Stimulated activated CD8-positive, alpha-beta memory T cell treated with anti-CD3 and anti-CD28 coated beads, Interleukin-4, amount 100 ng/mL, for 24 hours (primary cell): ENCODE measurements around the gene LILRA5.
"Not testable (repeated sequence)": the region's sequence is repeated elsewhere in the genome, so short reads cannot be mapped to it uniquely, and the experiment has no call there.

ENCODE experiments used
- DNase-seq: peaks from one replicate; pipeline ENCODE4 v3.0.0-alpha.2; 2020; ENCODE audit warnings: low read depth

Gene LILRA5

GRCh38 chr19:54333586-54334298 lies 20.8 kb upstream of the LILRA5 start:
- no peak for DNase-seq

- no peak for DNase-seq
Measured at GRCh38 chr19:54332149-54332548, 19.2 kb upstream of the LILRA5 start.

GRCh38 chr19:54331626-54332025 lies 18.7 kb upstream of the LILRA5 start:
- DNase-seq: no peak

- DNase-seq: no peak
Measured at GRCh38 chr19:54329476-54330165, 16.7 kb upstream of the LILRA5 start.

GRCh38 chr19:54328781-54329180 lies 15.8 kb upstream of the LILRA5 start:
- DNase-seq: not testable (repeated sequence)

GRCh38 chr19:54325631-54326030 lies 12.7 kb upstream of the LILRA5 start:
- DNase-seq: no peak

GRCh38 chr19:54325194-54325621 lies 12.2 kb upstream of the LILRA5 start:
- DNase-seq: no peak

GRCh38 chr19:54324071-54324470 lies 11.1 kb upstream of the LILRA5 start:
- DNase-seq: no peak

- not testable (repeated sequence) for DNase-seq
Measured at GRCh38 chr19:54322934-54323333, 10.0 kb upstream of the LILRA5 start.

- not testable (repeated sequence) for DNase-seq
Measured at GRCh38 chr19:54322295-54322694, 9.3 kb upstream of the LILRA5 start.

GRCh38 chr19:54319892-54320670 lies 7.1 kb upstream of the LILRA5 start:
- no peak for DNase-seq

GRCh38 chr19:54319049-54319448 lies 6.1 kb upstream of the LILRA5 start:
- no peak for DNase-seq

- DNase-seq: no peak
Measured at GRCh38 chr19:54317965-54318240, 4.9 kb upstream of the LILRA5 start.

GRCh38 chr19:54317108-54317964 lies 4.4 kb upstream of the LILRA5 start:
- no peak for DNase-seq

- DNase-seq: no peak
Measured at GRCh38 chr19:54316746-54317107, 3.8 kb upstream of the LILRA5 start.

- DNase-seq: no peak
Measured at GRCh38 chr19:54315956-54316355, 3.0 kb upstream of the LILRA5 start.

- no peak for DNase-seq
Measured at GRCh38 chr19:54312011-54312410, 955 bp downstream of the LILRA5 start.

GRCh38 chr19:54311486-54311885 lies 1.5 kb downstream of the LILRA5 start:
- no peak for DNase-seq

- no peak for DNase-seq
Measured at GRCh38 chr19:54310543-54310942, 2.4 kb downstream of the LILRA5 start.

- no peak for DNase-seq
Measured at GRCh38 chr19:54309811-54310210, 3.2 kb downstream of the LILRA5 start.

GRCh38 chr19:54307389-54308020 lies 5.5 kb downstream of the LILRA5 start:
- DNase-seq: no peak

GRCh38 chr19:54305141-54305540 lies 7.8 kb downstream of the LILRA5 start:
- no peak for DNase-seq
